IPS-15b (cell line): ENCODE results near the gene MAML3.

Experiments
- H3K27me3 ChIP-seq: one replicate; pipeline ENCODE4 v1.6.1; 2013; ENCODE audit warnings: low read length; ENCODE audit not compliant: control insufficient read depth, insufficient read depth
- H3K36me3 ChIP-seq: one replicate; pipeline ENCODE4 v1.6.1; 2013; ENCODE audit warnings: low read length; ENCODE audit not compliant: control insufficient read depth, insufficient read depth
- H3K4me1 ChIP-seq: one replicate; pipeline ENCODE4 v1.6.1; 2013; ENCODE audit warnings: mild to moderate bottlenecking, low read length; ENCODE audit not compliant: control insufficient read depth, insufficient read depth
- H3K4me3 ChIP-seq: one replicate; pipeline ENCODE4 v1.5.1; 2013; ENCODE audit warnings: low read depth, low read length
- H3K9ac ChIP-seq: one replicate; pipeline ENCODE4 v1.6.1; 2013; ENCODE audit warnings: low read depth, mild to moderate bottlenecking, low read length
- H3K9me3 ChIP-seq: one replicate; pipeline ENCODE4 v1.6.1; 2013; ENCODE audit warnings: mild to moderate bottlenecking, low read length; ENCODE audit not compliant: control insufficient read depth, insufficient read depth

The MAML3 gene

GRCh38 chr4:140137671-140138070 lies 16.3 kb downstream of the MAML3 start:
- Histone ChIP-seq H3K36me3 (no peaks in the 10 kb centered on the region), H3K9me3 (no peaks in the 10 kb centered on the region), H3K4me1 (peaks cover 16% of the 10 kb centered on the region), H3K9ac (no peak overlapping the region), H3K4me3 (no peak overlapping the region), H3K27me3 (no peaks in the 10 kb centered on the region)

GRCh38 chr4:140136509-140136908 lies 17.5 kb downstream of the MAML3 start:
- no peak overlapping the region for H3K9ac ChIP-seq
- no peak overlapping the region for H3K4me3 ChIP-seq
- H3K9me3 ChIP-seq, result no peaks in the 10 kb centered on the region
- peaks cover 16% of the 10 kb centered on the region for H3K4me1 ChIP-seq
- no peaks in the 10 kb centered on the region for H3K27me3 ChIP-seq
- no peaks in the 10 kb centered on the region for H3K36me3 ChIP-seq

DNA sequence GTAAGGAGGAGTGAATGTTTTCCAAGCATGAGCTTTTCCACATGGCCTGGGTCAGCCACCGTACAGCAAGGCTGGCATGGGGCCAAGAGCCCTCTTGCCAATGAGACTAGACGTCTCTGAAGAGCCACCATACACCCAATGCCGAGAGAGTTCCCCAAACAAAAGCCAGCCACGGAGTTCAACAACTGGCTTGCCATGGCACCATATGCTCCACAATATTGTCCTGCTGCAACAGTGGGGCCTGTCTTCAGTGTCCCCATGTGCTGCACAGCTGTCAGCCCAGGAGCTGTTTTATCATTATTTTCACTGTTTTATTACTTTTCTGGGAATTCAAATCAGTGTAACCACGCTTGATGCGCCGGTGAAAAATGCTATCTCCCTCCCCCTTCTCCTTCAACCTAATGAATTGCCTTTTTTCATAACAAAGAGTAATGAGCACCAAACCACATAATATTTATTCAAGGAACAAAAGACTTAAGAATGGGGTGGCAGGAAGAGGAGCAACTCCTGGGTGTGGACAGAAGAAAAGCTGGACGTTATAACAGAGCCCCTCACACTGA lies 18.4 kb downstream of the MAML3 start:
- H3K4me3 ChIP-seq, result no peak overlapping the region
- no peaks in the 10 kb centered on the region for H3K9me3 ChIP-seq
- H3K9ac ChIP-seq, result no peak overlapping the region
- H3K4me1 ChIP-seq, result peaks cover 16% of the 10 kb centered on the region
- H3K36me3 ChIP-seq, result no peaks in the 10 kb centered on the region
- H3K27me3 ChIP-seq, result no peaks in the 10 kb centered on the region

- Histone ChIP-seq H3K4me1 (peaks cover 16% of the 10 kb centered on the region), H3K9me3 (no peaks in the 10 kb centered on the region), H3K4me3 (no peak overlapping the region), H3K36me3 (no peaks in the 10 kb centered on the region), H3K9ac (no peak overlapping the region), H3K27me3 (no peaks in the 10 kb centered on the region)
These were observed 19.1 kb downstream of the MAML3 start for GRCh38 chr4:140134746-140135425.

- H3K27me3 ChIP-seq, result no peaks in the 10 kb centered on the region
- H3K4me1 ChIP-seq, result peaks cover 16% of the 10 kb centered on the region
- H3K9me3 ChIP-seq, result no peaks in the 10 kb centered on the region
- no peak overlapping the region for H3K4me3 ChIP-seq
- no peaks in the 10 kb centered on the region for H3K36me3 ChIP-seq
- no peak overlapping the region for H3K9ac ChIP-seq
These were observed 20.4 kb downstream of the MAML3 start for GRCh38 chr4:140133576-140133975.

DNA sequence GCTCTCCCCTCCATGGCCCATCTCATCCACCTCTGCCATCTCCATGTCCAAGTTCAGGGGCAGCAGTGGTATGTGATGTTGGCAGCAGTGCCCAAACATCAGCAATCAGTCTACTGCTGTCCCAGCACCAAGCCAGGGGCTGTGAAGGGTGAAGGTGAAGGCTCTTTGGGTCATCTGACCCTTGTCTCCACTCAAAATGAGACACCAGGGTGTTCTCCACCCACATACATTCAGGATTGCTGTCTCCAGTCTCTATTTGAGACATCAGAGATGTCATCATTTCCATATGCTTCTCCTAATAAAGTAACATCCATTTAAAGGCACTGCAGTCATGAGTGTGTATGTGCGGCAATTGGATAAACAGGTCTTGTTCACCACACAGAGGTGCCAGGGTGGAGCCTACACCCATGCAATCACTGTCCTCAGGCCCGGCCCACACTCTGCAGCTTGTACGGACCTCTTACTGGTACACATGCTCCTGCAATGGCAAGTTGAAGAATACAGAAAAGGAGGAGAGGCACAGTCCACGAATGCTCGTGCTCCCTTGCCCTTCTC lies 22.2 kb downstream of the MAML3 start:
- Histone ChIP-seq H3K4me1 (peaks cover 11% of the 10 kb centered on the region), H3K36me3 (no peaks in the 10 kb centered on the region), H3K4me3 (no peak overlapping the region), H3K9ac (no peak overlapping the region), H3K9me3 (no peaks in the 10 kb centered on the region), H3K27me3 (no peaks in the 10 kb centered on the region)

GRCh38 chr4:140130677-140131076 lies 23.3 kb downstream of the MAML3 start:
- H3K9ac ChIP-seq, result no peak overlapping the region
- no peaks in the 10 kb centered on the region for H3K36me3 ChIP-seq
- H3K27me3 ChIP-seq, result no peaks in the 10 kb centered on the region
- no peak overlapping the region for H3K4me3 ChIP-seq
- no peaks in the 10 kb centered on the region for H3K9me3 ChIP-seq
- peaks cover 13% of the 10 kb centered on the region for H3K4me1 ChIP-seq

GRCh38 chr4:140127422-140127821 lies 26.6 kb downstream of the MAML3 start:
- no peak overlapping the region for H3K9ac ChIP-seq
- no peaks in the 10 kb centered on the region for H3K9me3 ChIP-seq
- peaks cover 12% of the 10 kb centered on the region for H3K4me1 ChIP-seq
- no peaks in the 10 kb centered on the region for H3K27me3 ChIP-seq
- no peak overlapping the region for H3K4me3 ChIP-seq
- H3K36me3 ChIP-seq, result no peaks in the 10 kb centered on the region

- H3K9me3 ChIP-seq, result no peaks in the 10 kb centered on the region
- H3K27me3 ChIP-seq, result no peaks in the 10 kb centered on the region
These were observed 27.7 kb downstream of the MAML3 start for GRCh38 chr4:140126261-140126660.

DNA sequence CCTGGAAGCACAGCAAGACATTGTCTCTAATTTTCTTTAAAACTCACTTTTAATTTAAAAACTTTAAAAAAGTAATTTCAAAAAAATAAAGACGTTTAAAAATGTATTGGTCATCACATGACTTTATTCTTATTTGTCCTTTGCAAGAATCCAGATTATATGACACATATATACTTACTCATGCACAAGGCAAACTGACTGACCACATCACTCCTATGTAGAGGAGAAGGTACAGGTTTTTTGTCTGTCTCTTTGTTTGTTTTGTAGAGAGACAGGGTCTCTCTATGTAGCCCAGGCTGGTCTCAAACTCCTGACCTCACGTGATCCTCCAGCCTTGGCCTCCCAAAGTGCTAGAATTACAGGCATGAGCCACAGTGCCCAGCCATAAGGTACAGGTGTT lies 28.6 kb downstream of the MAML3 start:
- Histone ChIP-seq H3K27me3 (no peaks in the 10 kb centered on the region), H3K9ac (no peak overlapping the region), H3K9me3 (no peaks in the 10 kb centered on the region), H3K4me1 (peaks cover 12% of the 10 kb centered on the region), H3K4me3 (no peak overlapping the region), H3K36me3 (no peaks in the 10 kb centered on the region)

More at GRCh38 chr4:140126261-140126660, 27.7 kb downstream of the MAML3 start:
- Histone ChIP-seq H3K4me1 (peaks cover 12% of the 10 kb centered on the region), H3K4me3 (no peak overlapping the region), H3K9ac (no peak overlapping the region), H3K36me3 (no peaks in the 10 kb centered on the region)

DNA sequence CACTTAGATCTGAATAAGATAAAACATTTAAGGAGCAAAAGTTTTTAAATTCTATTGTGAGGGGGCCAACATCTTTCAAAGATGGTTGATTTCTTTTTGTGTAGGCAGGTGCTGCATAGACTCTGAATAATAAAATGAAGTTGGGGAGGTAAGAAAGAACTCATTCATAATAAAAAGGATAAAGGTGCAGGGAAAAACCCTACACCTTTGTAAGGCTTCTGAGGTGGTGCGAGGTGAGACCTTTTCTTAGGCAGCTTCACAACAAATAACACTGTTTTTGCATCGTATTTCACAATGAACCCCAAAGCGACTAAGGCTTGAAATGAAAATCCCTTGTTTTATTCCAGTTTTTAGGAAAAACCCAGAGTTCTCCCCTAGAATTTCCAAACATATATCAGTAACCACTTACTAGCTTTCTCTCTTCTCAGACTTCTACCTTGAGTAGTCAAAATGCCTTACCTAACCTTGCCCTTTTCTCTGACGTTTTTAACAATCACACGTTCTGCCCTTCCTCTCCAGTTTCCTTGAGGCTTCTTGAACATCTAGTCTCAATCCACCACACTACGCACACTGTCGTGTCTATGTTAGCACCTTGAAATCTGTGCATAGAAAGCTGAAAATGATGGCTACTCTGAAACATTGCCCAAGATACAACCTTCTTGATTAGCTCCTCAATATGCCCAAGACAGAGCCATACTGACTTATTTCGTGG lies 30.2 kb downstream of the MAML3 start:
- Histone ChIP-seq H3K4me1 (peaks cover 12% of the 10 kb centered on the region), H3K9ac (no peak overlapping the region), H3K36me3 (no peaks in the 10 kb centered on the region), H3K27me3 (no peaks in the 10 kb centered on the region), H3K9me3 (no peaks in the 10 kb centered on the region), H3K4me3 (no peak overlapping the region)

DNA sequence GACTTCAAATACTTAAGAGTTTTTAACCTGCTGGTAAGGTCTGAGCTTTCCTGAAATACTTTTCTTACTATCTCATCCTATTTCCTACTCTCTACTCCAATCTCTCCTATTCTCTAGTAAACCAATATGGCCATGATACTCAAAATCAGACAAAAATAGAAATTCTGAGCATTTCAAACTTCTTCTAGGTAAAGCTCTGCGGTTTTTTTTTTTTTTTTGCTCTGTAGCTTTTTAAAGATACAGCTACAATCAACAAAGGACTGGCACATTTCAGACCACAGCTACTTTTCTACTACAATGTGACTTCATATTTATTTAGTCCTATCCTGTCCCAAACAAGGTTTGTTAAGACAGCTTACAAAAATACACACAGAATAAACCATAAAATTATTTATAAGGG lies 31.1 kb downstream of the MAML3 start:
- Histone ChIP-seq H3K9me3 (no peaks in the 10 kb centered on the region), H3K9ac (no peak overlapping the region), H3K4me1 (peaks cover 12% of the 10 kb centered on the region), H3K27me3 (no peaks in the 10 kb centered on the region), H3K36me3 (no peaks in the 10 kb centered on the region), H3K4me3 (no peak overlapping the region)
